HG02678 (cell line): Measurements from ENCODE around the gene ST7.

Source experiments
- ATAC-seq: cut with Tn5 transposase; IDR thresholded peaks from one replicate; pipeline ENCODE4 v1.9.1; 2021; ENCODE audit warnings: mild to moderate bottlenecking, moderate library complexity; ENCODE audit not compliant: unreplicated experiment

Gene ST7

GRCh38 chr7:117061751-117062150, 108.5 kb downstream of the ST7 start:
- ATAC-seq: no peak

GRCh38 chr7:117062300-117062699, 109.0 kb downstream of the ST7 start:
- ATAC-seq: no peak

GRCh38 chr7:117064688-117065087, 111.4 kb downstream of the ST7 start:
- ATAC-seq: no peak

- ATAC-seq: no peak
Measured at GRCh38 chr7:117065571-117066150, 112.4 kb downstream of the ST7 start.

- no peak for ATAC-seq
Measured at GRCh38 chr7:117066668-117067067, 113.4 kb downstream of the ST7 start.

GRCh38 chr7:117067340-117067739, 114.0 kb downstream of the ST7 start:
- no peak for ATAC-seq

GRCh38 chr7:117068511-117069145, 115.3 kb downstream of the ST7 start:
- no peak for ATAC-seq

- peak; percentile 64 for ATAC-seq
Measured at GRCh38 chr7:117069379-117069778, 116.1 kb downstream of the ST7 start.

- no peak for ATAC-seq
Measured at GRCh38 chr7:117071551-117071950, 118.2 kb downstream of the ST7 start.

GRCh38 chr7:117072620-117073118, 119.4 kb downstream of the ST7 start:
- ATAC-seq: peak; percentile 39

GRCh38 chr7:117074378-117074777, 121.1 kb downstream of the ST7 start:
- no peak for ATAC-seq

- ATAC-seq: no peak
Measured at GRCh38 chr7:117075934-117076333, 122.6 kb downstream of the ST7 start.

- no peak for ATAC-seq
Measured at GRCh38 chr7:117076426-117076943, 123.2 kb downstream of the ST7 start.

GRCh38 chr7:117077658-117078057, 124.4 kb downstream of the ST7 start:
- no peak for ATAC-seq

- no peak for ATAC-seq
Measured at GRCh38 chr7:117082647-117083046, 129.3 kb downstream of the ST7 start.

GRCh38 chr7:117083648-117084047, 130.3 kb downstream of the ST7 start:
- no peak for ATAC-seq

- no peak for ATAC-seq
Measured at GRCh38 chr7:117084286-117084685, 131.0 kb downstream of the ST7 start.

GRCh38 chr7:117085275-117085674, 132.0 kb downstream of the ST7 start:
- no peak for ATAC-seq

GRCh38 chr7:117085769-117086463, 132.6 kb downstream of the ST7 start:
- ATAC-seq: no peak

GRCh38 chr7:117086788-117087187, 133.5 kb downstream of the ST7 start:
- ATAC-seq: peak; percentile 56

GRCh38 chr7:117087639-117088396, 134.5 kb downstream of the ST7 start:
- no peak for ATAC-seq
